Putamen (tissue), 1 donor: ENCODE data around the gene IAPP.
"Not testable (repeated sequence)": the region's sequence is repeated elsewhere in the genome, so short reads cannot be mapped to it uniquely, and the experiment has no call there.

ENCODE experiments used
- DNase-seq: peaks from one replicate; pipeline ENCODE4 v3.0.0-alpha.2; 2016; ENCODE audit warnings: low spot score

IAPP gene

GRCh38 chr12:21379218-21379617 lies 6.5 kb downstream of the IAPP start:
- no peak for DNase-seq

GRCh38 chr12:21381320-21381719 lies 8.6 kb downstream of the IAPP start:
- not testable (repeated sequence) for DNase-seq

- no peak for DNase-seq
These were observed 11.6 kb downstream of the IAPP start for GRCh38 chr12:21384261-21384660.

GRCh38 chr12:21387174-21387573 lies 14.5 kb downstream of the IAPP start:
- DNase-seq, result no peak

GRCh38 chr12:21392384-21392783 lies 19.7 kb downstream of the IAPP start:
- DNase-seq, result no peak

- DNase-seq, result not testable (repeated sequence)
These were observed 22.3 kb downstream of the IAPP start for GRCh38 chr12:21394828-21395626.

- DNase-seq, result no peak
These were observed 40.9 kb downstream of the IAPP start for GRCh38 chr12:21413369-21414277.

GRCh38 chr12:21416511-21417121 lies 43.9 kb downstream of the IAPP start:
- DNase-seq, result no peak

GRCh38 chr12:21418398-21418797 lies 45.7 kb downstream of the IAPP start:
- not testable (repeated sequence) for DNase-seq

GRCh38 chr12:21419009-21419699 lies 46.5 kb downstream of the IAPP start:
- DNase-seq, result not testable (repeated sequence)

GRCh38 chr12:21428241-21428640 lies 55.5 kb downstream of the IAPP start:
- no peak for DNase-seq
